ENCODE results near the gene UQCC2.

The UQCC2 gene

GRCh38 chr6:33675968-33676367 is 35.5 kb downstream of the UQCC2 start:
- DNase-seq (ENCODE audit: low read depth): no peak

GRCh38 chr6:33673851-33674250 is 37.6 kb downstream of the UQCC2 start:
- no peak for DNase-seq (ENCODE audit: low read depth)

- no peak for DNase-seq (ENCODE audit: low read depth)
These were observed 38.7 kb downstream of the UQCC2 start for GRCh38 chr6:33672808-33673207.

- no peak for DNase-seq (ENCODE audit: low read depth)
These were observed 39.8 kb downstream of the UQCC2 start for GRCh38 chr6:33671744-33672072.

- no peak for DNase-seq (ENCODE audit: low read depth)
These were observed 40.3 kb downstream of the UQCC2 start for GRCh38 chr6:33670971-33671743.

GRCh38 chr6:33670086-33670660 is 41.3 kb downstream of the UQCC2 start:
- no peak for DNase-seq (ENCODE audit: low read depth)

- no peak for DNase-seq (ENCODE audit: low read depth)
These were observed 42.6 kb downstream of the UQCC2 start for GRCh38 chr6:33668914-33669313.

- DNase-seq (ENCODE audit: low read depth): no peak
These were observed 43.2 kb downstream of the UQCC2 start for GRCh38 chr6:33668328-33668727.

GRCh38 chr6:33667776-33668175 is 43.7 kb downstream of the UQCC2 start:
- no peak for DNase-seq (ENCODE audit: low read depth)

GRCh38 chr6:33667072-33667471 is 44.4 kb downstream of the UQCC2 start:
- no peak for DNase-seq (ENCODE audit: low read depth)

- no peak for DNase-seq (ENCODE audit: low read depth)
These were observed 45.5 kb downstream of the UQCC2 start for GRCh38 chr6:33665957-33666356.

- no peak for DNase-seq (ENCODE audit: low read depth)
These were observed 46.9 kb downstream of the UQCC2 start for GRCh38 chr6:33664506-33665057.

GRCh38 chr6:33663727-33664449 is 47.6 kb downstream of the UQCC2 start:
- DNase-seq (ENCODE audit: low read depth): no peak

GRCh38 chr6:33663028-33663427 is 48.5 kb downstream of the UQCC2 start:
- no peak for DNase-seq (ENCODE audit: low read depth)

- DNase-seq (ENCODE audit: low read depth): no peak
These were observed 49.2 kb downstream of the UQCC2 start for GRCh38 chr6:33662318-33662717.

GRCh38 chr6:33661106-33661838 is 50.2 kb downstream of the UQCC2 start:
- no peak for DNase-seq (ENCODE audit: low read depth)

GRCh38 chr6:33659986-33660385 is 51.5 kb downstream of the UQCC2 start:
- DNase-seq (ENCODE audit: low read depth): no peak

GRCh38 chr6:33658982-33659689 is 52.4 kb downstream of the UQCC2 start:
- no peak for DNase-seq (ENCODE audit: low read depth)

GRCh38 chr6:33656844-33657243 is 54.7 kb downstream of the UQCC2 start:
- no peak for DNase-seq (ENCODE audit: low read depth)

- DNase-seq (ENCODE audit: low read depth): no peak
These were observed 56.5 kb downstream of the UQCC2 start for GRCh38 chr6:33654831-33655554.

GRCh38 chr6:33652002-33652401 is 59.5 kb downstream of the UQCC2 start:
- no peak for DNase-seq (ENCODE audit: low read depth)

All from stimulated activated CD8-positive, alpha-beta memory T cell treated with anti-CD3 and anti-CD28 coated beads, Interleukin-4, amount 100 ng/mL, for 24 hours (primary cell).